Activated CD4-positive, alpha-beta T cell treated with anti-CD3 and anti-CD28 coated beads, Interleukin-2, amount 50 U/mL, for 16 hours (primary cell): Measurements from ENCODE around the gene RAE1.
"Not testable (repeated sequence)": the region's sequence is repeated elsewhere in the genome, so short reads cannot be mapped to it uniquely, and the experiment has no call there.

ENCODE experiments used
- DNase-seq: peaks from one replicate; pipeline ENCODE4 v3.0.0-alpha.2; 2020

Gene RAE1

GRCh38 chr20:57326667-57327455, 24.2 kb upstream of the RAE1 start:
- DNase-seq = no peak

DNA sequence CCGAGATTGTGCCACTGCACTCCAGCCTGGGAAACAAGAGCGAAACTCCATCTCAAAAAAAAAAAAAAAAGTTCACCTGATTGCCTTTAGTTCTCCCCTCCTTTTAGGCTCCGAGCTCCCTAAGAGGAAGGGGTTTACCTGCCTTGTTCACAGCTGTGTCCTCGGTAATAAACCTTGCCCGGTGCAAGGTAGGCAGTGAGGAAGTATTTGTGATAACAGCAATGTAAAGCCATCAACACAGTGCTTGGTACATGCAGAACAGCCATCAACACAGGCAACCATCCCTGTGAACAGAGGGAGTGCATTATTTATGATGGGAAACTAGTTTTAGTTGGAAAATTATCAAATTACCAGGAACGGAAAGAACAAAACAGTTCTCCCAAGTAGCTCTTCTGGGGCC, 23.2 kb upstream of the RAE1 start:
- DNase-seq = no peak

DNA sequence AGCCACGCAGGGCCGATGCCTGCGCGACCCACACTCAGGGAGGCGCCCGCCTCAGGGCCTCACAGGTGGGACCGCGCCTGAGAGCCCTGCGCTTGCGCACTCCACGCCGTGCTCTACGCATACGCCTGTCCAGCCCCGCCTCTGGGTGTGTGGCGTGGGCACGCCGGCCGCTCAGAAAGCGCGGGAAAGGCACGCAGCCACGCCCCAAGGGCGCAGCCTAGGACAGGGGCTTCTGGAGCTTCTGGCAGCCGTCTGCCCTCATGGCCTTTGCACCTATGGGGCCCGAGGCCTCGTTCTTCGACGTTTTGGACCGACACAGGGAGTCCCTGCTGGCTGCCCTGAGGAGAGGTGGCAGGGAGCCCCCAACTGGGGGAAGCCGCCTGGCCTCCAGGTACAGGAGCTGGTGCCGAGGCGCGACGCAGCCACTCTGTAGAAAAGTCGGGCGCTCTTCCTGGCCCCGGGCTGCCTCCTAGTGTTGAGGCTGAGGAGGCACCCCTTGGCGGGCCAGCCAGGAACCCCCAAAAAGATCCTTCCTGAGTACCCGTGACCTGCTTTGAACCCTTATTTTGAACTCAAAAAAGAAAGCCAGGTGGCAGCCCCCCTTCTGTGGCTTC, 21.3 kb upstream of the RAE1 start, which contains the start of gene SPO11:
Gene SPO11, plus strand, starts transcription at position 196 of the 614 bp plus-strand sequence. Its CDS starts 65 bp downstream, at position 261.
- no peak for DNase-seq

- DNase-seq = no peak
Observed at GRCh38 chr20:57330998-57331397, 20.1 kb upstream of the RAE1 start.

DNA sequence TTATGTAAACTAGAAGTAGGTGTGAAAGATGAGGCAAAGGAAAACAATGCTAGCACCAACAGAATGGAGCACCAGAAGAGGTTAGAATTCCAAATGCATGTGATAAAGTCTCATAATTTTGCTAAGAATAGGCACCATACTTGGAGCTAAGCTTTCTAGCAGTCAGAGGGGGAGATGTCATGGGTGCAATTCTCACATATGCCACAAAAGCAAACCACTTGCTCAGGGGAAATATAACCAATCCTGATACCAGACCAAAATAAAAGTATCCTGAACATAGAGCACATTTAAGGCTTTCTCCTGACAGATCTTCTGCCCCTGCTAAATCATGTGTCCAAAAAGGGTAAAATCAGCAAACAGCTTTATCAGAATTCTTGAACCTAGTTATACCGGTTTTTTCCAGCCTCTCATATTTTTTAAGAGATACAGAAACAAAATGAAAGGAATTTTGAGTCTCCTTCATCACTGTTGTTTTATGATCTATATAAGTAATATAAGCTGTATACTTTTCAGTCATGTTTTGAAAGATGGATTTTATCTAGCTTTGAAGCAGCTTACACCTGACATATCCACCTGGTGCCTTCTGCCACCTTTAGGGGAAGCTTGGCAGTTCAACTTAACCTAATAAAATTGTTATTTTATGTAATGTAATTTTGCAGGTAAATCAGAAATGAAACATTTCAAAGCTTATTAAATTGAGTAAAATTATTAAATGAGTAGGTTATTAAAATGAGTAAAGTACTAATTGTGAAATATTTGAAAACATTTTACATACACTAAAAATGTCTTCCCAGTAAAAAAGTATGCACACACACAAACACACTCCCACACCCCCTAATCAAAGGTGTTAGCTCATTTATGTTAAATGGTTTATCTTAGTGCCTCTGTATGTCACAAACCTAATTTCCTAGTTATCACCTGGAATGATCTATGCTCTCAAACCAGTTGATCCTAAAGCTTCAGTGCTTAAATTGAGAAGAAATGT, 18.7 kb upstream of the RAE1 start:
- DNase-seq = no peak

DNA sequence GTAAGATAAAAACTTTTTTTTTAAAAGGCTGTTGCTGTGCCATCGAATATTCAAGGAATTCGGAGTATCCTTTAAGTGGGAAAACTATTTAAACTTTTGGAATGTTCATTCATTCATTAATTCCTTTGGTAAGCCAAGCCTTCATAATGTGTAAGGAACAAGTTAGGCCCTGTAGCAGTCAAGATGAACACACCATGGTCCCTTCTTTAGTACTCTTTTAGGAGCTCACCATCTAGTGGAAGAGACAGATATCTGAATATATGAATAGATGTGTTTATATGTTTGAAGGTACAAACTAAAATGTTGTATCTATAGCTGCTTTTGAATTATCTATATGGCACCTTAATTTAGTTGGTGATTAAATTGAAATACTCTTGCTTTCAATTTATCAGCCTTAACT, 15.7 kb upstream of the RAE1 start:
- no peak for DNase-seq

GRCh38 chr20:57341663-57342062, 9.4 kb upstream of the RAE1 start:
- DNase-seq = no peak

GRCh38 chr20:57342829-57343228, 8.2 kb upstream of the RAE1 start:
- no peak for DNase-seq

GRCh38 chr20:57346477-57346876, 4.6 kb upstream of the RAE1 start:
- peak; percentile 63 for DNase-seq

DNA sequence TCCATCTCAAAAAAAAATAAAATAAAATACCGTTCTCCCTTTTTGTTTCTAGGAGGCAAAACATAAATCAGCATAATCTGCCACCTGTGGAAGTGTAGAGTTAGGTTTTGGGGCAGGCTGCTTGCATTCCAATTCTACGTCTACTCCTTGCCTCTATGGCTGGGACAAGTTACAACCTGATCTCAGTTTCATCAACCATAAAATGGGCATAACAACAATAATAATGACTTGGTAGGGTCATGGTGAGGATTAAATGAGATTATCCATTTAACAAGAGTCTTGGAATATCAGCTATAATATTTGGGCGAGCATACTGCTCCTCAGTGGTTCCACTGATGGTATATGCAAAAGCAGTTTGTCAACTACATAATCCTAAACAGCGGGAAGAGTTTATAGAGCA, 3.7 kb upstream of the RAE1 start:
- no peak for DNase-seq

DNA sequence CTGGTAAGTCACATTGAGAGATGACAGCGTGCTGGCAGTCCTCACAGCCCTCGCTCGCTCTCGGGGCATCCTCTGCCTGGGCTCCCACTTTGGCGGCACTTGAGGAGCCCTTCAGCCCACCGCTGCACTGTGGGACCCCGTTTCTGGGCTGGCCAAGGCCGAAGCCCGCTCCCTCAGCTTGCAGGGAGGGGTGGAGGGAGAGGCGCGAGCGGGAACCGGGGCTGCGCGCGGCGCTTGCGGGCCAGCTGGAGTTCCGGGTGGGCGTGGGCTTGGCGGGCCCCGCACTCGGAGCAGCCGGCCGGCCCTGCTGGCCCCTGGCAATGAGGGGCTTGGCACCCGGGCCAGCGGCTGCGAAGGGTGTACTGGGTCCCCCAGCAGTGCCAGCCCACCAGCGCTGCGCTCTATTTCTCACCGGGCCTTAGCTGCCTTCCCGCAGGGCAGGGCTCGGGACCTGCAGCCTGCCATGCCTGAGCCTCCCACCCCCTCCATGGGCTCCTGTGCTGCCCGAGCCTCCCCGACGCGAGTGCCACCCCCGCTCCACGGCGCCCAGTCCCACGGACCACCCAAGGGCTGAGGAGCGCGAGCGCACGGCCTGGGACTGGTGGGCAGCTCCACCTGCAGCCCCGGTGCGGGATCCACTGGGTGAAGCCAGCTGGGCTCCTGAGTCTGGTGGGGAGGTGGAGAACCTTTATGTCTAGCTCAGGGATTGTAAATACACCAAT, 2.7 kb upstream of the RAE1 start:
- not testable (repeated sequence) for DNase-seq

- DNase-seq = not testable (repeated sequence)
Observed at GRCh38 chr20:57348922-57349574, 2.0 kb upstream of the RAE1 start.

DNA sequence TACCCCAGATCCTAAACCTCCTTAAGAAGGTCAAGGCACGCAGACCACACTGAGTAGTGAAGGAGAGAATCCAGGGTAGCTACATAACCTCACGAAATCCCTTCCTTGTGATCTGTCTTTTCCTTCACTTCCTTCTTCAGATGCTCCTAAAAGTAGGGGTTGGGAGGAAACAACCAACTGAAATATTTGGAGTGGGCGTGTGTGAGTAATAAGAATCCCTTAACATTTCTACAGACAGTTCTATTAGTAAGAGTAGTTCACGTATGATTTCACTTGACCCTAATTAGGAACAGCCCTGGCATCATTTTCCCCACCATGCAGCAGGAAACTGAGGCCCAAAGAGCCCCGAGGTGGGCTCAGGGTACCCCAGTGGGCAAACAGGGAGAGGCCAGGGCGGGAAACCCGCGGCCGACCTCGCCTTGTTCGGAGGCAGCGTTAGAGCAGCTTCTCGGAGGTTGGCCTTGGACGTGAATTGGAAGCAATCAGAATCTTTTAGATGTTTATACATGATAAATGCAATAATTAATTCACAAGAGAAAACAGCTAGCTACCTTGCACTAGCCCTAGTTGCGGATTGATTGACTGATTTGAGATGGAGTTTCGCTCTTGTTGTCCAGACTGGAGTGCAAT, 859 bp upstream of the RAE1 start:
- DNase-seq = no peak

DNA sequence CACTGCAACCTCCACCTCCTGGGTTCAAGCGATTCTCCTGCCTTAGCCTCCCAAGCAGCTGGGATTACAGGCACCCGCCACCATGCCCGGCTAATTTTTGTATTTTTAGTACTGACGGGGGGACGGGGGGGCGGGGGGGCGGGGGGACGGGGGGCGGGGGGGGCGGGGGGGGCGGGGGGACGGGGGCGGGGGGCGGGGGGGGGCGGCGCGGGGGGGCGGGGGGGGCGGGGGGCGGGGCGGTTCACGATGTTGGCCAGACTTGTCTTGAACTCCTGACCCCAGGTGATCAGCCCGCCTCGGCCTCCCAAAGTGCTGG, 371 bp upstream of the RAE1 start:
- not testable (repeated sequence) for DNase-seq

DNA sequence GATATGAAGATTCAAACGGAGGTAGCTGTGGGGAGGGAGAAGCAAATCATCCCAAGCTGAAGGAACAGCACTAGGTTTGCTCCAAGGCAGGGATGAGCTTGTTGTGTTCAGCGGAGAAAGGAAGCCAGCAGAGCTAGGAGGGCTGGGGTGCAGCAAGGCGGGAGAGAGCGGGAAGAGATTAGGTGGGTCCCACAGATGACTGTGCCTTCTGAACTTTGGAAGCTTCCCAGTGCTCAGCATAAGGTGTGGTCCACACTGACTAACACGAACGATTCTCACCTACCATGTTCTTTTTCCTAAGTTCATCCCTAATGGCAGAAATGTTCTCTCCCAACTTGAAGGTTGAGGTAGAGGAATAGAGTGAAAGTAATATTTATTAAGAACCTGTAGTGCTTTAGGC, 1.2 kb downstream of the RAE1 start:
- DNase-seq = no peak

DNA sequence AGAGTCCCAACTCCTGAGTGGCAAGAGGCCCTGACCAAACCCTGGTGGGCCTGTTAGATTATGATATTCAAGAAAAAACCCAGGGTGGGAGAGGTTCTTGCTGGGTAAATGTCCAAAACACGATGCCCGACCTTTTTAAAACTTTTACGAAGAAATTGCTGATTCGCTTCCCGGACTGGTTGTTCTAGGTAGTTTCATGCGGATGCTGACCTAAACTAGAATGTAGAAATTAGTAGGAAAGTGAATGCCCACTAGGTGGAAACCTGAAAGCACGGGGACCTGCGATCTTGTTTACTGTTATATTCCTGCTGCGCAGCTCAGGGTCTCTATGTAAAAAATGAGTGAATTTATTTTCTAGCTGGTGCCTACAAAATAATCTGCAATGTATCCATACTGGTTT, 2.3 kb downstream of the RAE1 start:
- DNase-seq = no peak

DNA sequence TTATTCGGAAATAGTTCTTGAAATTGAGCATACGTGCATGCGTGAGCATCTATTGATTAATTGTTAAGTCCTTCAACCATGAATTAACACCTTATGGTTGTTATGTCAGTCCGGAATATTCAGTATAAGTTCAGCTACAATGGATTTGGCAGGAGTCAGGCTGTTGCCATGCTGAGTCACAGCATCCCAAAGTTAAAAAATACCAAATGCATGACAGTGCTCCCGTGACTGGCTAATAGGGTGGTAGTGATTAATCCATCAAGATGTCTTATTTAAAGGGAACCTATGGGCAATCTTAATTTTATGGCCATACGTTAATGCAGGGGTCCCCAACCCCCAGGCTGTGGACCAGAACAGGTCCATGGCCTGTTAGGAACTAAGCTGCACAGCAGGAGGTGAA, 10.5 kb downstream of the RAE1 start:
- DNase-seq = no peak

DNA sequence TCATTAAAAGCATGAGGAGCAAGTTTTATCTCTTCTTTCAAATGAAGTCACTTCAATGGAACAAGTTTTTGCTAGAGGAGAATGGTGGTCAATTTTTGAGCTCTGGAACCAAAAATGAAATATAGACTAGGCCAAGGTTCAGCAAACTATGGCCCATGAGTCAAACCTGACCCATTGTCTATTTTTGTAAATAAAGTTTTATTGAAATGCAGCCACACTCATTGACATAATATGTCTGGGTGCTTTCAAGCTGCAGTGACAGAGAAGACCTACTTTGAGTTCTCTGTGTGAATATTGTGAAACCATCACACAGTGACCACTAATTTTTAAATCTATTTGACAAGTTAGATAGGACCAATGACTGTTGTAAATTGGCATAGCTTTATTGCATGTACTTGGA, 13.4 kb downstream of the RAE1 start:
- DNase-seq = no peak

DNA sequence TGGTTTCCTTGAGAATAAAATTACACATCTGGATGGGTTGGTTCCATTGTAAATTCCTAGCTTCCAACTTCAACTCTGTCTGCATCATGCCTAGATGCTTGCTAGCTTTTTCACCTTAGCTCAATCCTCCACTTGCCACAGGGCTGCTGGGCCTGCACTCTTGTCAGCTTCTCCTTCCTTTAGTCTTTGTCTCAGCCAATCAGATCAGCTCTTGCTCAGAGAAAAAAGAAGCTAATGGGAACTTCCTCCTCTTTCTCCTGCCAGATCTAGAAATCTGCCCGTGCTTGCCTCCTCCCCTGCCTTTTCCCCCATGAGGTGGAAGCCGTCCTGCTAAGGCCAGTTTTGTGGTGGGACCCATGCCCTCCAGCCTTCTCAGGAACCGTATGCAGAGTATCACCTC, 18.5 kb downstream of the RAE1 start:
- DNase-seq = no peak

DNA sequence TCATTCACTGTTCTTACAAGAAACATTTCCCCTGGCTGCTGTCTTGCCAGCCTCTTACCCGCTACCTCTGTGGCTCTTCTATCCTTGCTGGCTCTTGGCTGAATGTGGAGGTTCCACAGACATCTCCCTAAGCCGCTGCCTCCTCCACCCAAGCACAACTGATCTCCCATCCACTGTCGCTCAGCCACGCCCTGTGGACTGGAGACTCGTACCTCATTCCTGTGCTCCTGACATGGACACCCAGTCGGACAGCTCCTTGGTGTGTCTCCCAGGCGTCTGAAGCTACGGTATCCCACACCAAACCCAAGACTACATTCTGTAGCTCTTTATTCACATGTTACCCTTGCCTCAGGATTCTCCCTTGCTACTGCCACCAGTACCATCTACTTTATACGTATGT, 19.3 kb downstream of the RAE1 start:
- DNase-seq = no peak

GRCh38 chr20:57371363-57371762, 20.3 kb downstream of the RAE1 start:
- DNase-seq = no peak

DNA sequence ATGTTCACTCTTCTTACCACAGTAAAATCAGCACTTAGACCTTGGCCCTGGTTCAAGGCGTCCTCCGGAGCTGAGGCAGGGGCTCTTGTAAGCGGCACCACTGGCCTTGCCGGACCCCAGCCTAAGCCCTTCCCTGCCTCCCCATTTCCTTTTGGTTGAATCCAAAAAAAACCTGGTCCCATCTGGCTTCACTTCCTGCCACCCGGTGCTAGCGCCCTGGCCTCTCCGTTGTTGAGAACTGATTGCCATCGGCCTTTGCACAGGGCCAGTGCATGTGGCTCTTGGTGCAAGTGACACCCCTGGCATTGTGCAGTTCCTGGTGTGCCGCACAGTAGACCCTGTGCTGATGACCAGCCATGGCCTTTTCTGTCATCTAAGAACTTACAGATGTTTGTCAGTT, 21.1 kb downstream of the RAE1 start:
- DNase-seq = no peak
